Measurements from ENCODE around the gene ENTPD2.

Gene ENTPD2

GRCh38 chr9:137053944-137054931 is at the start of gene ENTPD2:
Gene ENTPD2 (minus strand): TSS chr9:137054061. CDS start chr9:137053997, 64 bp downstream.
- Mint-ChIP-seq H3K4me3 (no peak within 1 kb of the TSS), H3K9me3 (no peaks in the 10 kb centered on the region), H3K27me3 (peaks cover 23% of the 10 kb centered on the region), H3K27ac (no peak within 1 kb of the TSS), H3K36me3 (ENCODE audit: low read depth) (no peaks in the 10 kb centered on the region), H3K4me1 (no peaks in the 10 kb centered on the region)
- ATAC-seq: peak; percentile 13
- DNase-seq: peak; percentile 45

GRCh38 chr9:137103206-137103999 is 49.5 kb upstream of the ENTPD2 start:
- no peaks in the 10 kb centered on the region for H3K4me1 Mint-ChIP-seq
- ATAC-seq: no peak
- peaks cover 3% of the 10 kb centered on the region for H3K9me3 Mint-ChIP-seq
- H3K4me3 Mint-ChIP-seq: no peak overlapping the region
- no peaks in the 10 kb centered on the region for H3K27me3 Mint-ChIP-seq
- no peak overlapping the region for H3K27ac Mint-ChIP-seq
- peaks cover 10% of the 10 kb centered on the region for H3K36me3 Mint-ChIP-seq (ENCODE audit: low read depth)
- DNase-seq: no peak

DNA sequence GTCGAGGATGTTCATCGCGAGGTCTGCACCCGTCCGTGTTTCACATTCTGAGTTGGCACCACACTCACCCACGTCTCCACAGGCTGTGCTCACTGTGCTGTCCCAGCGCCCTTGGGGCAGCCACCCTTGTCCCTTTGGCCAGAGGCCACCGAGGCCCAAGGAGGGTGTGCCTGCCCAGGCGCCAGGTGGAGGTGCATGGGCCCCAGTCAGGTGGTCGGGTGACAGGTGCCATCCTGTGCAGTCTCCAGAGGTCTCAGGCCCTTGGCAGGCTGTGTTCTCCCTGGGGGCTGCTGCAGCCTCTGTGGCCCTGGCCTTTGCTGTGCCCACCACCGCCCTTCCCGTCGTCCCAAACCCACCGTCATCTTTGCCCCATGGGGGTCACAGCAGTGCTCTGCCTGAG is 45.4 kb upstream of the ENTPD2 start:
- no peak for ATAC-seq
- Mint-ChIP-seq H3K27me3 (no peaks in the 10 kb centered on the region), H3K27ac (no peak overlapping the region), H3K36me3 (ENCODE audit: low read depth) (peaks cover 12% of the 10 kb centered on the region), H3K4me3 (no peak overlapping the region), H3K9me3 (peaks cover 3% of the 10 kb centered on the region), H3K4me1 (peaks cover 18% of the 10 kb centered on the region)
- no peak for DNase-seq

DNA sequence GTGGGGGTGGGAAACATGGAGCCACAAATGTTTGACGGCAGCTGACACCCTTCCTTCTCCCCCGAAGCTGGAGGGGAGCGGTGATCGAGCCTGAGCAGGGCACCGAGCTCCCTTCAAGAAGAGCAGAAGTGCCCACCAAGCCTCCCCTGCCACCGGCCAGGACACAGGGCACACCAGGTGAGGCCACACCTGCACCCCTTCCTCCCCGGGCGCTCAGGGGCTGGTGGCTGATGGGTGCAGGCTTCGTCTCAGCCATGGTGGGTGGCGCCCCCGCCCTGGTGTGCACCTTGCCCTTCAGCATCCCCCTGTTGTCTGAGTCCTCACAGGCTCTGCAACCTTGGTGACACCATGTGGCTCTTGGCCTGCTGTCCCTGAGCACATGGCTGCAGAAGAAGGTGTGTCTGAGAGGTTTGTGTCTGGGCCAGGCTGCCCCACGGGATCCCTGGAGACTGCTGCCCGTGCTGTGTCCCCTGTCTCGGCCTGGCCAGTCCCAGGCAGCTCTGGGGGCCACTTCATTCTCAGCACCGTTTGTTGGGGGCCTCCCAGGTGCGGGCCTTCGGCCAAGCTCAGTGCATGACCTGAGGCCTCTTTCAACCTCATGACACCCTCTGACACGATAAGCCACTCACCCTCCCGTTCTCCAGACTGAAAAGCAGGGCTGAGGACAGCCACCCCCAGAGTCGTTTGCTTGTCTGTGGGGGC is 44.1 kb upstream of the ENTPD2 start:
- no peak overlapping the region for H3K4me3 Mint-ChIP-seq
- peaks cover 13% of the 10 kb centered on the region for H3K36me3 Mint-ChIP-seq (ENCODE audit: low read depth)
- ATAC-seq (no peak), DNase-seq (no peak)
- peaks cover 19% of the 10 kb centered on the region for H3K4me1 Mint-ChIP-seq
- no peaks in the 10 kb centered on the region for H3K9me3 Mint-ChIP-seq
- no peaks in the 10 kb centered on the region for H3K27me3 Mint-ChIP-seq
- H3K27ac Mint-ChIP-seq: no peak overlapping the region

DNA sequence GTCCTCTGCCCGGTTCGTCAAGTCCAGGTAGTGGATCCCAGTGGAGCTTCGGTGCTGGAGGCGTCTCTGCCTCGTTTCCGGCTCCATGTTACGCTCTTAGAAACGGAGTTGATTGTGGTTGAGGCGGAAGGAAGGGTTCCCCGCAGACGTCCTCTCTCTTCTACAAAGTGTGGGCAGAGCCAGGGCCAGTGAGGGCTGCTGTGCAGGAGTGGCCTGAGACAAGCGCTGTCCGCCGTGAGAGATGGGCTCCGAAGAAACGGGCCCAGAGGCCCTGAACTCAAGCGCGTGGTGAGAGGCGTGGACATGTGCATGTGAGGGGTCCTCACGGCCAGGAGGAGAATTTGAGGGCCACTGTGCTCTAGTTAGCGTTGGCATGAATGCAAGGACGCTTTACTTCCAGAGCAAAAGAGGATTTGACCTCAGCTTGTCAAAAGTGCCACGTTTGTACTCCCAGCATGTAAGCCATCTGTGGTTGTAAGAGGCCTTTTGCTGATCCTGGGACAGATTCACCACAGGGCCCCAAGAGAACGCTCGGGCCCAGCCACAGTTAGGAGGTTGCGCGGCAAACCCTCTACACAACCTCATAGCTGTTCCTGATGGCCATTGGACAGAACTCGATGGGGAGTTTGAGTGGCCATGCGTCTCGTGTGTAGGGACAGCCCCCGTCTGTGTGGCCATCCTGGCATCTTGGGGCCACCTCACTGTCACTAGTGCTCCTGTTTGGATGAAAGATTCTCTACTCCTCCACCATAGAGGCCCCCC is 43.1 kb upstream of the ENTPD2 start:
- Mint-ChIP-seq H3K27me3 (no peaks in the 10 kb centered on the region), H3K36me3 (ENCODE audit: low read depth) (peaks cover 16% of the 10 kb centered on the region), H3K9me3 (no peaks in the 10 kb centered on the region), H3K4me3 (peak overlapping the region; percentile 79), H3K27ac (no peak overlapping the region), H3K4me1 (peaks cover 19% of the 10 kb centered on the region)
- ATAC-seq (no peak), DNase-seq (no peak)

GRCh38 chr9:137095664-137096517 is 42.0 kb upstream of the ENTPD2 start:
- Mint-ChIP-seq H3K27ac (peak overlapping the region; percentile 93), H3K9me3 (no peaks in the 10 kb centered on the region), H3K27me3 (no peaks in the 10 kb centered on the region), H3K36me3 (ENCODE audit: low read depth) (peaks cover 16% of the 10 kb centered on the region), H3K4me1 (peaks cover 19% of the 10 kb centered on the region), H3K4me3 (peak overlapping the region; percentile 79)
- peak; percentile 87 for DNase-seq
- ATAC-seq: peak; percentile 97

GRCh38 chr9:137089232-137089947 is 35.5 kb upstream of the ENTPD2 start:
- no peak for ATAC-seq
- Mint-ChIP-seq H3K27ac (no peak overlapping the region), H3K36me3 (ENCODE audit: low read depth) (peaks cover 4% of the 10 kb centered on the region), H3K4me3 (no peak overlapping the region), H3K27me3 (no peaks in the 10 kb centered on the region), H3K9me3 (no peaks in the 10 kb centered on the region), H3K4me1 (peaks cover 34% of the 10 kb centered on the region)
- DNase-seq: no peak

GRCh38 chr9:137088121-137088520 is 34.3 kb upstream of the ENTPD2 start:
- no peaks in the 10 kb centered on the region for H3K27me3 Mint-ChIP-seq
- peaks cover 41% of the 10 kb centered on the region for H3K4me1 Mint-ChIP-seq

GRCh38 chr9:137087409-137087925 is 33.6 kb upstream of the ENTPD2 start:
- no peak for ATAC-seq
- Mint-ChIP-seq H3K4me3 (peak overlapping the region; percentile 85), H3K36me3 (ENCODE audit: low read depth) (peaks cover 2% of the 10 kb centered on the region), H3K27ac (peak overlapping the region; percentile 82), H3K27me3 (no peaks in the 10 kb centered on the region), H3K9me3 (no peaks in the 10 kb centered on the region), H3K4me1 (peaks cover 45% of the 10 kb centered on the region)
- DNase-seq: no peak

More at GRCh38 chr9:137088121-137088520, 34.3 kb upstream of the ENTPD2 start:
- no peak for ATAC-seq
- H3K36me3 Mint-ChIP-seq (ENCODE audit: low read depth): peaks cover 6% of the 10 kb centered on the region
- DNase-seq: no peak
- peak overlapping the region; percentile 85 for H3K4me3 Mint-ChIP-seq
- no peaks in the 10 kb centered on the region for H3K9me3 Mint-ChIP-seq
- peak overlapping the region; percentile 82 for H3K27ac Mint-ChIP-seq

GRCh38 chr9:137086531-137087408 is 32.9 kb upstream of the ENTPD2 start, which contains the start of gene MAN1B1:
Gene MAN1B1 (plus strand): TSS chr9:137086985. CDS start chr9:137087000, 15 bp downstream.
- ATAC-seq: peak; percentile 84
- peak; percentile 100 for DNase-seq
- no peaks in the 10 kb centered on the region for H3K27me3 Mint-ChIP-seq
- H3K27ac Mint-ChIP-seq: peak within 1 kb of the TSS; percentile 95
- H3K9me3 Mint-ChIP-seq: no peaks in the 10 kb centered on the region
- peaks cover 2% of the 10 kb centered on the region for H3K36me3 Mint-ChIP-seq (ENCODE audit: low read depth)
- peaks cover 45% of the 10 kb centered on the region for H3K4me1 Mint-ChIP-seq
- peak within 1 kb of the TSS; percentile 88 for H3K4me3 Mint-ChIP-seq

DNA sequence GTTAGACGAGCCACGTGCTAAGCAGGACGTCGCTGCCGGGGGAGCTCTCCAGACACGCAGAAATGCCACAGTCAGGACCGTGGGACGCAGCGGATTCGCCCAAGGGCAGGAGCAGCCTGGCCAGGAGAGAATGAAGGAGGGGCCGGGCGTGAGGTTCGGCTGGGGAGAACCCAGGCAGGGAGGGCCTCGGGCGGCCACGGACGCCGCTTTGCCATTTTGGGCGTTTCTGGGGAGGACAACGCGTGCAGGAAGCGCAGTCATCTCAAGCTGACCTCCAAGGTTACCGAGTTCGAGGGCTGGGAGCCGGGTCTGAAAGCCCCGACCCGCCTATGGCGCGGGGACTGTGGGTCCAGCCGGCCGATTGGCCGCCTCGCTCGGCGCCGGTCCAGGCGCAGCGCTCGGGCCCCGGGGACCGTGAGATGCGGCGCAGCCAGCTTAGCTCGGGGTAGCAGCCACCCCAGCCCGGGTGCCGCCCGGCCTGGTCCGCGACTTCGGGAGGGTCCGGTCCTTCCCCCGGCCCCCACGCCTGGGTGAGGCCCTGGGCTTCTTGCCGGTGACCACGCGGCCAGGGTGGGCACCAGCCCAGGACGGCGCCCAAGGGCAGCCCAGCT is 32.2 kb upstream of the ENTPD2 start:
- Mint-ChIP-seq H3K36me3 (ENCODE audit: low read depth) (peaks cover 2% of the 10 kb centered on the region), H3K4me1 (peaks cover 45% of the 10 kb centered on the region), H3K9me3 (no peaks in the 10 kb centered on the region), H3K27ac (peak overlapping the region; percentile 95), H3K4me3 (peak overlapping the region; percentile 88), H3K27me3 (no peaks in the 10 kb centered on the region)
- peak; percentile 52 for DNase-seq
- ATAC-seq: no peak
